Pancreas (tissue), 10 donors: ENCODE data around the gene VILL. TPM values are rescaled to one million over a fixed set of nuclear protein-coding genes. Genes with fewer than 3 reads are reported as not detected.
"Not testable (repeated sequence)": the region's sequence is repeated elsewhere in the genome, so short reads cannot be mapped to it uniquely, and the experiment has no call there.

ENCODE experiments used
- ATAC-seq, 4 donors: fragments of 200-7000 bp; cut with Tn5 transposase; one replicate each; pipeline versions ENCODE4 v1.8.0 to v1.9.1; 2020; ENCODE audit warnings: mild to moderate bottlenecking in 4 of 4, moderate library complexity in 4 of 4
- DNase-seq, 6 donors: peaks; one replicate each; pipeline ENCODE4 v3.0.0-alpha.2; 2020
- FAIRE-seq: peaks from 2 replicates; lab custom pipeline; 2012; peaks lifted over from hg19 to GRCh38; lab: Jason Lieb, UNC
- H3K27ac ChIP-seq, 4 donors: fragments of 200-600 bp; sonication (generic); 1 replicate in 3 of 4; 2 replicates in 1 of 4; pipeline versions ENCODE4 v1.5.0 to v1.8.0; 2020
- H3K27me3 ChIP-seq, 4 donors: fragments of 200-600 bp; one replicate each; pipeline ENCODE4 v1.8.0; 2021
- H3K36me3 ChIP-seq, 3 donors: fragments of 200-600 bp; sonication (generic) in 1 of 3; one replicate each; pipeline versions ENCODE4 v1.5.0 to v1.8.0; 2020 to 2021
- H3K4me1 ChIP-seq, 3 donors: fragments of 200-600 bp; one replicate each; pipeline ENCODE4 v1.8.0; 2021
- H3K4me3 ChIP-seq, 4 donors: fragments of 200-600 bp; sonication (generic) in 2 of 4; one replicate each; pipeline versions ENCODE4 v1.5.0 to v1.8.0; 2020 to 2021
- H3K9me3 ChIP-seq, 4 donors: fragments of 200-600 bp; one replicate each; pipeline ENCODE4 v1.8.0; 2021
- CTCF ChIP-seq, 4 donors: fragments of 200-600 bp; sonication (generic) in 3 of 4; IDR thresholded peaks; one replicate each; pipeline versions ENCODE4 v1.5.0 to v1.8.0; 2021; ENCODE audit warnings: antibody characterized with exemption in 4 of 4
- WGBS, 2 donors: extraction: QIAGEN DNeasy Blood & Tissue Kit; methylation state at CpG; one replicate each; pipeline ENCODE4 v1.1.7; 2013; 5-methylcytosine and 5-hydroxymethylcytosine counted together
- intact Hi-C, 3 donors: fragments of 100-400 bp; cut with DNase I; formaldehyde crosslinking; loops; one replicate each; pipeline versions ENCODE4 v1.11.1 to v1.14.2; 2022
- polyA plus RNA-seq, 2 donors: library from polyadenylated mRNA; stranded (reverse); fragments of 200-250 nt; gene quantifications; one replicate each; pipeline ENCODE4 v1.2.3, GENCODE V29; 2013
- total RNA-seq, 6 donors: library from RNA; stranded (reverse); fragmentation: NEBNext Ultra II Directional in 4 of 6; extraction: Animal tissue kit (Norgen Biotek cat#: 25700) in 4 of 6; gene quantifications; one replicate each; pipeline versions ENCODE4 v1.2.1 to v1.2.4, GENCODE V29; 2021 to 2023
- donor health status: healthy with polysubstance abuse.
- donor health status: DM: no; HTN: no; CAD: no; lungs with moderate emphysema.
- donor health status: DM: no; HTN: no; CAD: no.
- donor health status: control.
- donor health status: control.
- donor health status: Bipolar disorder and iron deficiency.
- donor health status: DM: yes; HTN: yes; CAD: no.
- donor health status: DM: no; HTN: no; CAD: no.
- donor health status: DM: no; HTN: no; CAD: no.
- donor health status: DM: yes; HTN: yes; CAD: no.

Gene VILL
- total and polyA plus RNA-seq, 8 donors = 1.2 to 7.0 (median 3.8) TPM

DNA sequence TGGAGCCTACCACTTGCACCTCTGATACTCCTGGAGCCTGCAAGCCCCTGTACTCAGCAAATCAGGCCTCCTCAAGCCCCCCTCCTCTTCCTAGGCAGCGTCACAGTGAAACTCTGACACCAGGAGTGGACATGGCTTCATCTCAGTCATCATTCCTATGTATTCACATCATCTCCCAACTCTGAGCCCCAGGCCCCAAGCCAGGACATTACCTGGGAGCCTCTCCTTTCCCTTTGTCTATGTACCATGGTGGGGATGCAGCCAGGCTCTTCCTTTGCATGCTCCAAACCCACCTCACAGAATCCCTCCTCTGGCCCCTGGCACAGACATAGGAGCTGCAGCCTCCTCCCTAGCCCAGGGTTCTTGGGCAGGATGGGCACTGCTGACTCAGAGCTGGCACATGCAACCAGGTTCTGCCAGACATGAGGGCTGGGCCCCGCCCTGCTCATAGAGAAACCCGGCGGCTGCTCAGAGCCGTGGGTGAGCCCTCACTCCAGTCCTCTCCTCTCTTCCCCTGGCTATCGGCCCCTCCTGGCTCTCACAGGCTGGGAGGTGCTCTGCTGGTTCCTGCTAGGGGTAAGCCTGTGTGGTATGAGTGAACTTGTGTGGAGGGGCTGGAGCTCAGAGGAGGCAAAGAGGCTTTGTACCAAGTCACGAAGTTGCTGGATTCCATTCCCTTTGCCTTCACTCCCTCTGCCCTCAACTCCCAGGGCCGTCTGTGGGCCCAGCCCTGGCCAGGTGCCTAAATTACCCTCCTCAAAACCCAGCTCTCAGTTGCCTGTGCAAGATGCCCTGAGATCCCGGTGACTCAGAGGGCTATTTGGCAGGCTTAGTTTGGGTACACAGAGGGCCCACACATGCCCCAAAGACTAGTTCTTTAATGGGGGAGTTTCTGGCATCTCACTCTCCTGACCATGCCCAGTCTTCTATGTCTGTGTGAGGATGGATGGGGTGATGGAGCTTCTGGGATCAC lies 40.7 kb downstream of the VILL start:
- no peak for FAIRE-seq
- Histone ChIP-seq H3K27me3 (no peaks in the 10 kb centered on the region), H3K36me3 (no peaks in the 10 kb centered on the region), H3K27ac (peak overlapping the region in 2 of 4 donors; percentile 59 to 63), H3K9me3 (no peaks in the 10 kb centered on the region), H3K4me1 (peaks cover 0 to 8% (median 0%) of the 10 kb centered on the region in 3 donors), H3K4me3 (no peak overlapping the region)
- DNase-seq = peak in 2 of 6 donors; percentile 52 to 61
- 34 to 43% methylated on average over 8 to 9 of the region's 9 CpGs for WGBS, 2 donors
- peak; percentile 33 to 70 (median 58) for ATAC-seq
- intact Hi-C loops = no loop called here
- TF ChIP-seq CTCF (IDR thresholded peaks at IDR 0.05) = no peak

- H3K27ac ChIP-seq = no peak overlapping the region
- no peak for ATAC-seq
- H3K27me3 ChIP-seq = no peaks in the 10 kb centered on the region
- no peak for TF ChIP-seq CTCF (IDR thresholded peaks at IDR 0.05)
- intact Hi-C loops = no loop called here
- H3K9me3 ChIP-seq = no peaks in the 10 kb centered on the region
- no peak for DNase-seq
- H3K36me3 ChIP-seq = no peaks in the 10 kb centered on the region
- H3K4me3 ChIP-seq = no peak overlapping the region
- no peak for FAIRE-seq
- peaks cover 0 to 8% (median 0%) of the 10 kb centered on the region in 3 donors for H3K4me1 ChIP-seq
- 89 to 94% methylated on average over 1 of the region's 1 CpG for WGBS, 2 donors
These were observed 41.8 kb downstream of the VILL start for GRCh38 chr3:38032328-38032865.

DNA sequence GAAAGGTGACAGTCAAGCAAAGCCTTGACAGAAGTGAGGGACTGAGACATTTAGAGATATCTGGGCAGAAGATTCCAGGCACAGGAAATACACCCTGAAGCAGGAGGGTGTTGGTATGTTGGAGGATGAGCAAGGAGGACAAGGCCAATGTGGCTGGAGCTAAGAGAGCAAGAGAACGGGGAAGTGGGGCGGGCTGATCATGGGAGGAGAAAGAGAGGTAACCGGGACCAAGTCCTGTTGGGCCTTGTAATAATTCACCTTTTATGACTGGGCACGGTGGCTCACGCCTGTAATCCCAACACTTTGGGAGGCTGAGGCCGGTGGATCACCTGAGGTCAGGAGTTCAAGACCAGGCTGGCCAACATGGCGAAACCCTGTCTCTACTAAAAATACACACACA lies 43.0 kb downstream of the VILL start:
- ATAC-seq, H3K4me3 ChIP-seq, DNase-seq, H3K27me3 ChIP-seq, intact Hi-C loops, H3K9me3 ChIP-seq, H3K36me3 ChIP-seq, H3K4me1 ChIP-seq, H3K27ac ChIP-seq, FAIRE-seq: not testable (repeated sequence)
- 81 to 91% methylated on average over 6 to 7 of the region's 7 CpGs for WGBS, 2 donors

DNA sequence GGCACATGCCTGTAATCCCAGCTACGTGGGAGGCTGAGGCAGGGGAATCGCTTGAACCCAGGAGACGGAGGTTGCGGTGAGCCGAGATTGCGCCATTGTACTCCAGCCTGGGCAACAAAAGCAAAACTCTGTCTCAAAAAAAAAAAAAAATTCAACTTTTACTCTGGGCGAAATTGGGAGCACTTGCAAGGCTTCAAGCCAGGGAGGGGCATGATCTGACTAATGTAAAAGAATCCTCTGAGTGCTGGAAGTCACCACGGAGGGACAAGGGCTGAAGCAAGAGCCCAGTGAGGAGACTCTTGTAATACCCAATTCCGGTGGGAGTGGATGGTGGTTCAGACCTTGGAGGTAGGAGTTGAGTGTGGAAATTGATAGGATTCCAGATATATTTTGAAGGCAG lies 43.7 kb downstream of the VILL start:
- H3K27ac ChIP-seq, intact Hi-C loops, DNase-seq, H3K9me3 ChIP-seq, FAIRE-seq, ATAC-seq, H3K4me1 ChIP-seq, H3K36me3 ChIP-seq, H3K27me3 ChIP-seq, H3K4me3 ChIP-seq: not testable (repeated sequence)
- 85 to 95% methylated on average over 9 of the region's 9 CpGs for WGBS, 2 donors

GRCh38 chr3:38036286-38036685 lies 45.7 kb downstream of the VILL start:
- FAIRE-seq (no peak), DNase-seq (no peak), ATAC-seq (no peak)
- intact Hi-C loops = no loop called here
- H3K36me3 ChIP-seq = no peaks in the 10 kb centered on the region
- no peak overlapping the region for H3K27ac ChIP-seq
- H3K9me3 ChIP-seq = no peaks in the 10 kb centered on the region
- H3K4me1 ChIP-seq = no peaks in the 10 kb centered on the region
- H3K4me3 ChIP-seq = no peak overlapping the region
- TF ChIP-seq CTCF (IDR thresholded peaks at IDR 0.05) = no peak
- WGBS, 2 donors = 85 to 87% methylated on average over 5 of the region's 5 CpGs
- H3K27me3 ChIP-seq = no peaks in the 10 kb centered on the region
